AG08395 (cell line): Measurements from ENCODE around the gene GORASP1.

Experiments
- DNase-seq: peaks from one replicate; pipeline ENCODE4 v3.0.0; 2012; ENCODE audit warnings: mixed read lengths, low spot score

GORASP1 gene

DNA sequence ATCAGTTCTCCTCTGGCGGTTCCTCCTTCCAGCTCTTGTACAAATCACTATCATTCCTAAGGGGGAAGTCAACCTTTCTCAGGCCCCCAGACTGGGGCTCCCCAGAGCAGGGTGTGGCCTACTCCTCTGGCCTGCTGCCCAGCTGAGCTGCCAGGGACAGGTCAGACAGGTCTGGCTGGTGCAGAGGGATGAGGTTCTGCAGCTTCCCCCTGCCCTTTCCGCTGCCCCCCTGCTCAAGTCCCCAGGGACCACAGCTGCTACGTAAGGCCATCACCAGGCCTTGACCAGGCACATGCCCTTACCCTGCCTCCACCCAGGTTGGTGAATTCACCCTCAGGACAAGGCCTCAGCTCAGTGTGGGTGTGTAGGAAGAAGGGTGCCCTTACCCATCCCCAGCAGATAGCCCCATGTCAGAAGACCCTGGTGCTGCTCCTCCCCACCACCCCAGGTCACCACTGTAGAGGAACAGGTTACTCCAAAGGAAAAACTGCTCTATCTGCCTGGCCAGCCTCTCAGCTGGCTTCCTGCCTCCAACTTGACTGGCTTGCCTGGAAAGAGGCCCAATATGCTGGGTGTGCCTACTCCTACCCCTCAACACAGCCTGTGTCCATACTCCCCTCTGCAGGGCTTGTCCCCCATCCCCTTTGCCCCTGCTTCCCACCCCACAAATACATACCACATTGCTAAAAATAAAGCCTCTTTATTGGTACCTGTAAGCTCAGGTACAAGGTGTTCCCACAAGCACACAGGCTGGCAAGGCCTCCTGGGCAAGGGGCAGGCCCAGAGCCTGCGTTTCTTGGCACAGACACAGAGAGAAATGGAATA is 34.0 kb upstream of the GORASP1 start:
- DNase-seq = no peak

DNA sequence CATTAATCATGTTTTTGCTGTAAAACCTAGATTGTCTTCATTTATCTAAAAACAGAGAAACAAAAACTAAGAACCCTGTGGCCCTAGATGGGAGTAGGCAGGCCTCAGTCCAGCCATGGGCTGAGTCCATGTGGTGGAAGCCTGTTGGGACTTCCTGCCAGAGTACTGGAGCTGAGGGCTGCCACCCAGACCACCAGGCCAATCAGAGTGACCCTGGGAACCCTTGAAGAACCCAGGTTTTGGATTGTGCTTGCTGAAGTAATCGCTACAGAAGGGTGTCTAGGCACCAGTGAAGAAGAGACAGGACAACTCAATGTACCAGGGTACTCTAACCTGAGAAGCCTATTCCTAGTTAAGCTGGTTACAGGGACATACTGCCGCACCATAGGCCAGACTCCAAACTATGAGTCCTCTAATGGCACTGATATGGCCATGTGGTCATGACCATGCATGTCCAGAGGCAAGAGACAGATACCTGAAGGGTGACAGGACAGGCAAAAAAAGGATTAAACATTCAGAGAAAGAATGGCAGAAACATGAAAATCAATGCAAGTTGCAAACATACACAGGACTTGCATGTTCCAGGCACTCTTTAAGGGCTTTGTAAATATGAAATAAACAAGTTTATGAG is 33.0 kb upstream of the GORASP1 start:
- DNase-seq = no peak

DNA sequence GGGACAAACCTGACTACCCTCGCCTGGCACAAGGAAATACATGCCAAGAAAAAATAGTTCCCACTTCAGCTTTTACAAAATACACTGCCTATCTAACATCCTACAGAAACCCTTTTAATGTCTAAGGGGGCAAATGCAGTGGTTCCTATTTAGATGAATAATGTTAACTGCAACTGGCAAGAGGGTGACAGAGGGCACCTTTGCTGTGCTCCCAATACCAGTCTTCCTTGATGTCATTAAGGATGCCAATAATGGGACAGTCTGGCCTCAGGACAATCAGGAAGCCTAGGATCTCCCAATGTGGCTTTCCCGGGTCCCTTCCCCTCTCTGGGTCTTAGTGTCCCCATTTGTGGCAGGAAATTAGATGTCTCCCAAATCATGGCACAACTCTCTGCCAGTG is 32.0 kb upstream of the GORASP1 start:
- no peak for DNase-seq

DNA sequence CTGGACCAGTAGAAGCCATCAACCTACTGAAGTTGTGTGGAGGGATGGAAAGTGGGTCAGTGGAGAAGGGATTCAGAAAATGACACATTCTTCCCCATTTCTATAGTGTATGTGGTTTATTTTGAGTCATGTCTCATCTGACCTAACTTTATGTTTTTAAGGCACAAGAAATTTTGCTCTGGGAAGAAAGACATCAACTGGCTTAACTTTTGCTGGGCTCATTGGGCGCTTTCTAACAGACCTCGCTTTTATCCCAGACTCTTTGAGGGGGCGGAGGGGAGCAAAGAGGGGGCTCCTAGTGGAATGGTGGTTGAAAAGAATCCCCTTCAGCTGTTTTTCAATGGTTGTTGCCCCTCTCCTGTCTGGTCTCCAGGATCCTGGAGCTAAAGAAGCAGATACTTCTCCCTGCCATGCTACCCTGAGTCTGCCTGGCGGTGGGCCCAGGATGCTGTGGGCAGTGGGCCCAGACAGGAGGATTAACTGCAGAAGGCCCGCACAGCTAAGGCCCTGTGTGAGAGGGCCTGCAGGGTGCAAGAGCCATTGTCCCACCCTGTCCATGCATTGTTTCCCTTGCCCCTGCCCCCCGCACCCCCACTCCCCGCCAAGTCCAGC is 31.5 kb upstream of the GORASP1 start:
- peak; percentile 25 for DNase-seq

DNA sequence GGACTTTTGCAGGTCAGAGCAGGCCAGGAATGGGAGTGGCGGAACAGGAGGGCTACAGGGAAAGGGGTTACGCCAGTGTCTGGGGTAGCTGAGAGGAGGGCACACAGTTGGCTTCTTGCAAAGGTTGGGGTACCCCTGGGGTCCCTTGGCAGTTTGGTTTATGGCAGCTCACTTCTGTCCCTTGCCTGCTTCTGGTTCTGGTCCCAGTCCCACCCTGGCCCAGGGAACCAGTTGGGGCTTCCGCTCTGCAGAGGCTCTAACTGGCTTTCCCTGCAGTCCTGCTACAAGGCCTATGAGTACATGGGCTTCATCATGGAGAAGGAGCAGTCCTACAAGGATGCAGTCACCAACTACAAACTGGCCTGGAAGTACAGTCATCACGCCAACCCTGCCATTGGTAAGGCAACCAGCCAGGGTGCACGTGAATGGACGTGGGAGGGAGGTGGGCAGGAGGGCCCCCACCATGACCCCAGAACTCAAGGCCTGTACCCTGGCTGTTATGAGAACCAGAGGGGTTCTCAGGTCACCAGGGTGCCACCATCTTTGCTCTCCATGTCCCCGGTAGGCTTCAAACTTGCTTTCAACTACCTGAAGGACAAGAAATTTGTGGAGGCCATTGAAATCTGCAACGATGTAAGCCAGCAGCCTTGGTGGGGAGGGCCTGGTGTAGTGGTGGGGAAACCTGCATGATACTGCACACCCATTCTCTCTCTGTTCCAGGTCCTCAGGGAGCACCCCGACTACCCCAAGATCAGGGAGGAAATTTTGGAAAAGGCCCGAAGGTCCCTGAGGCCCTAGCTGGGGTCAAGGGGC is 30.8 kb upstream of the GORASP1 start:
- no peak for DNase-seq

DNA sequence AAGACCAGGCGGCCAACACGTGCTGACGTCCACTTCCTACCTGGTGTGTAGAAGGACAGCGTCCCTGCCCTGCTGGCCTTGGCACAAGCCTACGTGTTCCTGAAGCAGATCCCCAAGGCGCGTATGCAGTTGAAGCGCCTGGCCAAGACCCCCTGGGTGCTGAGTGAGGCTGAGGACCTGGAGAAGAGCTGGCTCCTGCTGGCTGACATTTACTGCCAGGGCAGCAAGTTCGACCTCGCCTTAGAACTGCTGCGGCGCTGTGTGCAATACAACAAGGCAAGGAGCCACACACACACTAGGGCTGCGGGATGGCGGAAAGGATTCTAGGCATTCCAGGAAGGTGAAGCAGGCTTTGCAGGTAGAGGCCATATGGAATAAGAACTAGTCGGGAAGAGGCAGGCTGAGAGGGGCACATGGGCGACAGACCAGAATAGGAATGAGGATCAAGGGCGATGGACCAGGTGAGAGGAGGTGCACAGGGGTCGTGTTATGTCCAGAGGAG is 30.1 kb upstream of the GORASP1 start:
- no peak for DNase-seq

DNA sequence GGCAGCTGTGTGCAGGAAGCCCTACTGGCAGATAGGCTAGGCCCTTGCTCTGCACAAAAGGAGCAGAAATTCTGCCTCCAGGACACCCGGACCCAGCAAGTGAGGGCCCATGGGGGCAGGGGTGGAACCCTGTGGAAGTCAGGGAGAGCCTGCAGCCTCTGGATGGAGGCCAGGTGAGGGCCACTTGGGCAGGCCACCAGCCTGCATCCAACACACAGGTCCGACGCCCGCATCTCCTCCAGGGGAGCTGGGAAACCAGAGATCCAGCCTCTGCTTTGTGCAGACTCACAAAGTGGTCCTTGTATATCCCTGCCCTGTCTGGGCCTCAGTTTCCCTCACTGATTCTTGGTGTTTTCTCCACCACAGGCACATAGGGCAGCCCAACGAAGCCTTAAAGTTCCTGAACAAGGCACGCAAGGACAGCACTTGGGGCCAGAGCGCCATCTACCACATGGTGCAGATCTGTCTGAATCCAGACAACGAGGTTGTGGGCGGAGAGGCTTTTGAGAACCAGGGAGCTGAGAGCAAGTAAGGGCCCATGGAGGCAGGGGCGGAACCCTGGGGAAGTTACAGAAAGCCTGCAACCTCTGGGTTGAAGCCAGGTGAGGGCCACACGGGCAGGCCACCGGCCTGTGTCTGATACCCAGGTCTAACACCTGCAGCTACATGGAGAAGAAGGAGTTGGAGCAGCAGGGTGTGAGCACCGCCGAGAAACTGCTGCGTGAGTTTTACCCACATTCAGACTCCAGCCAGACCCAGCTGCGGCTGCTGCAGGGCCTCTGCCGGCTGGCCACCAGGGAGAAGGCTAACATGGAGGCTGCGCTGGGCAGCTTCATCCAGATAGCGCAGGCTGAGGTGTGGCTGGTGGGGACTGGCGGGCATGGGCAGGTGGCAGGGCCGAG is 29.4 kb upstream of the GORASP1 start:
- no peak for DNase-seq

DNA sequence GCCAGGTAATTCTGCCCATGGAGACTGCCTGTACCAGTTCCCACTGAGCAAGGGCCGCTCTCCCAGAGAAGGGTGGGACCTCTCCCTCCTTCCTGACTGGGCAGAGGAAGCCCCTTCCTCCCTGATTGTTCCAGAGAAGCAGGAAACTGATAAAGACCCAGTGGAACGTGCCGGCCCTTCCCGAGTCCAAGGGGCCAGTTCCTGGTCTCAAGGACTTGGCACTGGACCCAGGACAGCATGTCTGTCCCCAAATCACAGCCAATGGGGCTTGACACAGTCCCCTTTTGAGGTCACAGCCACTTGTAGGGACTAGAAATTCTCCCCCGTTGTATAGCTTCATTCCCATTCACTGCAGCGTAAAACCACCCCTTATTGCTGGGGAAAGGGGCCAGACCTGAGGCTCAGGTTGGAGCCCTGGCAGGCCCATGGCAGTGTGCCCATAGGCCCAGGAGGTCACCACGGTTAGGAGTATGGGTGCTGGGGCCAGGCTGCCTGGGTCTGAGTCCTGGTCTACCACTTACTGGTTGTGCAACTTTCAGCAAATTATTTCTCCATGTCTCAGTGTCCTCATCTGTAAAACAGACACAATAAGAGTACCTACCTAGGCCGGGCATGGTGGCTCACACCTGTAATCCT is 27.9 kb upstream of the GORASP1 start:
- DNase-seq = no peak

DNA sequence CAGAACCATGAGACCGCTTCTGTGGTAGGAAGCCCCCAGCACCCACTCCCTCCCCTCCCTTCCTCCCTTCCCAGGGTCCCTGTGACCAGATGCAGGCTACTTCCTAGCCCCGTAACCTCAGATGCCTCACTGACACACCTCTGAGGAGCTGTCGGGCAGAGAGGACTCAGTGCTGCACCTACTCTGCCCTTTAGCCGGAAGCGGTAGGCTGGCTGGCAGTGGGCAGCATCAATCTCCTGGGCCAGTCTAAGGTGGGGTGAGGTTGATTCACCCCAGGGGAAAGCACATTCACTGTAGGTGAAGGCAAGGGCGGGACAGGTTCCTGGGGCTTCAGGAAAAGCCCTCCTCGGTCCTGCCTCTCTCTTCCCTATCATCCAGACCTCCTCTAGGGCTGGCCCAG is 26.9 kb upstream of the GORASP1 start:
- DNase-seq = no peak

DNA sequence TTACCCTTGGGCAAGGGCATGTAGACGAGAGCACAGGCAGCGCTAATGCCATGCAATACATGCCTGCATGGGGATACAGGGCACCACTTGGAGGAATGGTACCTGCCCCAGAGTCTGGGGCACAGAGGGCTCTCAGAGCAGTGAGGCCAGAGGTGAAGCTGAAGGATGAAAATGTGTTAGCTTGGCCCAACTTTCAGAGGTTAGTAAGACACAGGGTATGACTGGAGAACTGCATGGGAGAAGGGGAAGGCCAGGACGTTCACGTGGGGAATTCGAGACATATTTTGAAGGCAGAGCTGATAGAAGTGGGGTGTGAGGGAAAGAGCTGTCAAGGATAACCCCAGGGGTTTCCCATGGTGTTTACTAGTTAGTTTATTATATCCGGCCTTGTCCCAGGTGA is 26.4 kb upstream of the GORASP1 start:
- DNase-seq = no peak

DNA sequence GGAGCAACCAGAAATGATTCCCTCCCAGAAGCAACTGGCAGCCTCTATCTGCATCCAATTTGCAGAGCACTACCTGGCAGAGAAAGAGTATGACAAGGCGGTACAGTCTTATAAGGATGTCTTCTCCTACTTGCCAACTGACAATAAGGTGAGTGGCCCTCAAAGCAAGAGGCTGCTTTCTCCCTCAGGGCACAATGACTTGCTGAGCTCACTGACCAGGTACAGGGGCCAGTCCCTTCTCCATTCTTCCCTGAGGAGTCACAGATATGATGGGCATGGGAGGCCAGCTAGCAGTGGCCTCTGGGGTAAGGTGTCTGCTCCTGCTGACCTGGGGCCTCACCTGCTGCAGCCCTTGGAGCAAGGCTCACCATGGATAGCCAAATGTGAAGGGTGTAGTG is 25.7 kb upstream of the GORASP1 start:
- no peak for DNase-seq

DNA sequence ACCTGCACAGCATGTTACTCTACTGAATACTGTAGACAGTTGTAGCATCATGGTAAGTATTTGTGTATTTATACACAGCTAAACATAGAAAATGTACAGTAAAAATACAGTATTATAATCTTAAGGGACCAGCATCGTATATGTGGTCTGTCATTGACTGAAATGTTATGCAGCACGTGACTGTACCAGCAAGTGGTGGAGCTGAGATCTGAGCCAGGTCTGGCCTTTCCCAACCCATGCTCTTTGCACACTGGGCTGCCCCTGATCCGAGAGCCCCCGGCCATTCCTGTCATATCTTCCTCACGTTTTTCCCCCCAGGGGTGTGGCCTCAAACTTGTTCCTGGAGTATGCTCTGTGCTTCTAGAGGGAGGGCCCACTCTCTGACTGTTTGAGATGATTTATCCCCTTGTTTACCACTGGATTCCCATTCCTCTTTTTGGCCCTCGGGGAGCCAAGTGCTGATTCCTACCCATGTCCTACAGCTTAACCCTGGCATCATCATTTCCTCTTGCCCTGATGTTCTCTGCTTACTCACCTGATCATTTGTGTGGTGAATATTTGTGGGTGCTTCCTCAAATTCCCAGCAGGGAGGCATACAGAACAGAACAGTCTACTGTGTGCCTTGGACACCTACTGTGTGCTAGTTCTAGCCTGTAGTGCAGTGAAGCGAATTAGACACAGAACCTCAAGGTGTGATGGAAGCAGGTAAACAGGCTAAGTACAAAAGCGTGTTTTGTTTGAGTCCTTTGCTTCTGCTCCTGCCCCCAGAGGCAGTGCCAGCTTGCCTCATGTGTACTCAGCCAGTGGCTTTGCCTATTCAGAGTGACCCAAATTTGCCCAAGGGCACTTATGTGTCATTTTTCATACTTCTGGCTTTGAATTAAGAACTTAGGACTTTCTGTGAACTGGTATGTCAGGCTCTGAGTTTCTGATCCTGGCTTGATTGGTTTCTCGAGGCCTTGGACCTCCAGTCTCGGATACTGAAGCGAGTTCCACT is 25.0 kb upstream of the GORASP1 start:
- no peak for DNase-seq

DNA sequence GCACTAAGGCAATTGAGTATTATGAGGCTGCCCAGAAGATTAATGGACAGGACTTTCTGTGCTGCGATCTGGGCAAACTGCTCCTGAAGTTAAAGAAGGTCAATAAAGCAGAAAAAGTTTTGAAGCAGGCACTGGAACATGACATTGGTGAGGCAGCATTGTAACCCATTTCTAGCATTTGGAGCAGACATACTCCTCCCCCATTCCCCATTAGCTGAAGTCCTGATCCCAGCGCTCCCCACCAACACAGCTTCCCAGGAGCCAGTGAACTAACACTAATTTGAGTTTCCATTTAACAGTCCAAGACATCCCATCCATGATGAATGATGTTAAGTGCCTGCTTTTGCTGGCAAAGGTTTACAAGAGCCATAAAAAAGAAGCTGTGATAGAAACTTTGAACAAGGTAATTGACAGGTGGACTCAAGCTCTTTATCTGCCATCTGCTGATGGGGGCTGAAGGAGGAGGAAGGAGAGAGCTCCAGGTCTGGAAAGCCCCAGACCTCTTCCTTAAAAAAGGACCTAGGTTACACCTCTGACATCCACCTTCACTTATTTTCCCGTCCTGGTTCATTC is 23.4 kb upstream of the GORASP1 start:
- no peak for DNase-seq

DNA sequence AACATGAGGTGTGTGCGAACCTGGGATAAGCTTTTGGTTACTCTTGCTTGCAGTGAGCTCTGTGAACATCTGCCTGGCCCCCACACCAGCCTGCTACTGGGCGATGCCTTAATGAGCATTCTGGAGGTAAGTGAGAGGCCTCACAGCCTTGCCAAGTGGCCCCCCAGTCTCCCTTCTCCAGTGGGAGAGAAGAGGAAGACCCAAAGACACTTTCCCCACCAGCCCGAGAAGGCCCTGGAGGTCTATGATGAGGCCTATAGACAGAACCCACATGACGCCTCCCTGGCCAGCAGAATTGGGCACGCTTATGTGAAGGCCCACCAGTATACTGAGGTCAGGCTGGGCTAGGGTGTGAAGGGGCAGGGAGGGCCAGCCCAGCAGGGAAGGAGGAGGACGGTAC is 22.6 kb upstream of the GORASP1 start:
- no peak for DNase-seq

DNA sequence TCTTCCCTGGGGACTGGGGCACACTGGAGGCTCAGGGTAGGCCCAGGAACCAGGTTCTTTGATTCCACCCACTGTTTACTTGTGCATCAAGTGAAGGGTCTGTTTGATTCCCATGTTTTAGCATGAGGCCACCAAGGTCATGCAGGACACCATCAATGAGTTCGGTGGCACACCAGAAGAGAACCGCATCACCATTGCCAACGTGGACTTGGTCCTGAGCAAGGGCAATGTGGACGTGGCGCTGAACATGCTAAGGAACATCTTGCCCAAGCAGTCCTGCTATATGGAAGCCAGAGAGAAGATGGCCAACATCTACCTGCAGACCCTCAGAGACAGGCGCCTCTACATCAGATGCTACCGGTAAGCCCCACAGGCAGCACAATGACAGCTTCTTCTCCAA is 21.5 kb upstream of the GORASP1 start:
- no peak for DNase-seq

DNA sequence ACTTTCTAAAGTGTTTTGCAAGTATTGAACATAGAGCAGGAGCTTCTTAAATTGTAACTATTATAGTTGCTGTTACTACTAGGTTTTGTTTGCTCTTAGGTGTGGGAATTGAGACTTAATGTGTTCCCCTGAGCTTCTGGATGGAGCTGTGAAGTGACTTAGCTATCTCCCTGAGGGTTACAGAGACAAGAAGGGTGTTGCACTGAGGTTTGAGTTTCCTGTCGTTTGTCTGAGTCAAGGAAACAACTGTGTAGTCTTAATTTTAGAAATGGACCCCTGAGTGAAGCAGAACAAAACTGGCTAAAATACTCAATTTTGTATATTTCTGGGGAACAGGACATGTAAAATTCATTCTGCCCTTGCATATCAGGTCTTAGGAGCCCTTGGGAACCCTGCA is 20.5 kb upstream of the GORASP1 start:
- no peak for DNase-seq

DNA sequence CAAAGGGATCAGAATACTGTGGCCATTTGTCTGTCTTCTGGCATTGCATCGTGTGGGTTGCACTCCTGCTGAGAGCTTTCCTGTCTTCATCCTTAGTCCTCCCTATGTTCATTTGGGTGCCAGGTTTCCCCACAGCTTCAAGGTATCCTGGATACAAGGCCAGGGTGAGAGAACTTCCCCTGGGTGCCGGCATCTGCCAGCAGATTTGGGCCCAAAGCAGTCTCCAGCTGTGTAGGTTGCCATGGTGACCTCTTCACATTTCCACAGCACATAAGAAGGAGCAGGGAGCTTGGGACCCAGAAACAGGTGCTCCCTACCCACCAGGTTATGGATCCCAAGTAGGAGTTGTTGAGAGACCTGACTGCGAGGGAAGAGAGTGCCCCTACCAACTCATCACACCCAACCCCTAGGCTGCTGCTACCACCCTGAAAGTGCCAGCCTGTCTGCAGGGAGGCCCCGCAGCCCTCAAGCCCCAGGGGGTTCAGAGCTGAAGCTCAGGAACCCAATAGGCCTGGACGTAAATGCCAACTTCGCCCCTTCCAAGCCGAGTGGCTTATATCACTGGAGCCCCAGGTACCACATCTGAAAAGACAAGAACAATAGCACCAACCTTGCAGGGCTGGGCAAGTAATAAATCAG is 20.0 kb upstream of the GORASP1 start:
- DNase-seq = no peak

DNA sequence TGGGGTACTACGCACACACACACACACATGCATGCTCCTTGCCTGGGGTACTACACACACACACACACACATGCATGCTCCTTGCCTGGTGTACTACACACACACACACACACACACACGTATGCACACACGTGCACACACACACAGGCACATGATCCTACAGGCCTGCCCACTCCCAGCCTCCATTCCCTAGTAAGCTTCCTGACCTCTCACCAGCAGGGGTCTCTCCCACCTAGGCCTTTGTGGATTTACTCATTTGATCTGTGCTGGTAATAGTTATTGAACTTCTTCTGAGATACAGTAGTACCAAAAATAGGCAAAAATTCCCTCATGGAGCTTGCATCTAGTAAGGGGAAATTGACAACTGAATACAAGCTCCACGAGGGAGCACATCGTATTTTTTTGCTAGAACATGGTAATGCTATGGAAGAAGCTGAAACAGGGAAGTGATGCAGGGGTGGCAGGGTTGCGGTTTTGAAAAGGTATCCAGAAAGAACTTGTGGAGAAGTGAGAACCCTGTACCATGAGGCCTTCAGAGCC is 19.2 kb upstream of the GORASP1 start:
- peak; percentile 51 for DNase-seq
